Esophagus (tissue), 2 donors: Measurements from ENCODE around the gene RPIA. TPM values are rescaled to one million over a fixed set of nuclear protein-coding genes. Genes with fewer than 3 reads are reported as not detected.
A peak's percentile ranks its signal among the peaks of the same experiment; 100 is the strongest.

ENCODE experiments used
- H3K27ac ChIP-seq, 2 donors: one replicate each; pipeline ENCODE4 v1.5.1; 2013; ENCODE audit warnings: low read depth in 2 of 2, mild to moderate bottlenecking in 2 of 2, inconsistent platforms in 1 of 2, low read length in 1 of 2, moderate library complexity in 1 of 2
- H3K27me3 ChIP-seq, 2 donors: one replicate each; pipeline ENCODE4 v1.6.1; 2013; ENCODE audit warnings: low read length in 2 of 2, control low read depth in 1 of 2, mild to moderate bottlenecking in 1 of 2; ENCODE audit not compliant: insufficient read depth in 2 of 2, control insufficient read depth in 1 of 2
- H3K36me3 ChIP-seq, 2 donors: one replicate each; pipeline ENCODE4 v1.6.1; 2013; ENCODE audit warnings: low read length in 1 of 2; ENCODE audit not compliant: control insufficient read depth in 2 of 2, insufficient read depth in 2 of 2
- H3K4me1 ChIP-seq, 2 donors: one replicate each; pipeline ENCODE4 v1.6.1; 2013; ENCODE audit warnings: low read length in 1 of 2; ENCODE audit not compliant: control insufficient read depth in 2 of 2, insufficient read depth in 2 of 2
- H3K4me3 ChIP-seq, 2 donors: one replicate each; pipeline ENCODE4 v1.5.1; 2013; ENCODE audit warnings: low read length in 2 of 2, mild to moderate bottlenecking in 2 of 2, low read depth in 1 of 2, moderate library complexity in 1 of 2
- H3K9me3 ChIP-seq, 2 donors: one replicate each; pipeline ENCODE4 v1.6.1; 2013; ENCODE audit warnings: mild to moderate bottlenecking in 2 of 2, low read depth in 1 of 2, low read length in 1 of 2, moderate library complexity in 1 of 2; ENCODE audit not compliant: control insufficient read depth in 2 of 2, insufficient read depth in 1 of 2
- WGBS, 2 donors: extraction: QIAGEN DNeasy Blood & Tissue Kit; methylation state at CpG; one replicate each; pipeline ENCODE4 v1.1.7; 2013; 5-methylcytosine and 5-hydroxymethylcytosine counted together
- polyA plus RNA-seq, 2 donors: library from polyadenylated mRNA; stranded (reverse); fragments of 200-250 nt; gene quantifications; one replicate each; pipeline ENCODE4 v1.2.3, GENCODE V29; 2013
- donor health status: healthy with polysubstance abuse.
- donor health status: Bipolar disorder and iron deficiency.

The RPIA gene
- polyA plus RNA-seq, 2 donors = 18.9 to 20.1 TPM

- peak overlapping the region in 1 of 2 donors; percentile 3 for H3K27ac ChIP-seq
- 66 to 79% methylated on average over 3 of the region's 3 CpGs for WGBS, 2 donors
- H3K27me3 ChIP-seq = no peaks in the 10 kb centered on the region
- no peaks in the 10 kb centered on the region for H3K9me3 ChIP-seq
- peaks cover 2 to 8% of the 10 kb centered on the region in 2 donors for H3K36me3 ChIP-seq
- no peak overlapping the region for H3K4me3 ChIP-seq
- H3K4me1 ChIP-seq = peaks cover 0 to 9% of the 10 kb centered on the region in 2 donors
Observed at GRCh38 chr2:88697370-88698026, 6.0 kb downstream of the RPIA start.

DNA sequence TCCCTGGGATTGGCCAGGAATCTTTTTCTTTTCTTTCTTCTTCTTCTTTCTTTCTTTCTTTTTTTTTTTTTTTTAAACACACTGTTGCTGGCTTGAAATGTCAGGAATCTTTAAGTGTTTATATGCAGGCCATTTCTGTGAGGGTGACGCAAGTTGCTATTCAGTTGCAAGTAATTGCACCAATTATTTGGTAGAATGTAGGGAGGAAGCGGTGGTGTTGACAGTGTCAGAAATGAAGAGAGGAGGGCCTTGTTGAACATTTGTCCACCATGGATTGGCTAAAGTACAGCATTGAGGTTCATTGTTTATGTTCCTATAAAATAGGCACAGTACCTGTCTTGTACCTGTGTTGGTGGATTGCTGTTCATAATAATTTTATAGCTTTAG is 6.5 kb downstream of the RPIA start:
- H3K27ac ChIP-seq = peak overlapping the region; percentile 3 to 29
- no peak overlapping the region for H3K4me3 ChIP-seq
- peaks cover 0 to 8% of the 10 kb centered on the region in 2 donors for H3K4me1 ChIP-seq
- peaks cover 3 to 8% of the 10 kb centered on the region in 2 donors for H3K36me3 ChIP-seq
- 96% methylated on average over 2 of the region's 2 CpGs for WGBS, 2 donors
- H3K9me3 ChIP-seq = no peaks in the 10 kb centered on the region
- H3K27me3 ChIP-seq = no peaks in the 10 kb centered on the region

DNA sequence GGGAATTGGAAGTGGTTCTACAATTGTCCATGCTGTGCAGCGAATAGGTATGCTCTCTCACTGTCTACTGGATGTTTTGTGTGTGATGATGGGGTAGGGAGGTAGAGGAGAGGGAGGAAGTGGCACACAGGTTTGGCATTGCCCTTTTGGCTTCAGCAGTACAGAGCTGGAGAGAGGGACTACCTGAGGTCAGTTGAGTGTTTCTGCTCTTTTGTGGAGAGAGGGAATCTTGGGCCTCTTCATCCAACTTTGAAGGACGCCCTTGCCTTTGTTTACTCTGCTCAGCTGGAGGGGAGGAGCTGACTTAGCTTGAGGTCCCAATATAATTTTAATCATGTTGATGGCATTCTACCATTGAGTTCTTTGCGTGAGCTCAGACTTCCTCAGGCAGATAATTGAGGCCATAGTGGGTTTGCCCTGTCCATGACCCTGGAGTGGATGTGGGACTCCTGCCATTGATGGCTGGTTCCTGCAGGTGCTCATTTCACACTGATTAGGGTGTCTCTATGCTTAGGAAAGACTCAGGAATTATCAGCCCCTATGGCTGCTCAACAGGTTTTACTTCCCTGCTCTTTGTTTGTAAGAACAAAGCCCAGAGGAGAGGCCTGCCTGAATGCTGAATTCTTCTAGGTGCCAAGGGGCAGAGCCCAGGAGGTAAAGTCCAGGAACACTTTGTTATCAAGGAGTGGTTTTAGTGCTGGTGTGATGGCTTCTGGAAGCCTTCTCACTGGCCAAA is 7.2 kb downstream of the RPIA start:
- no peaks in the 10 kb centered on the region for H3K27me3 ChIP-seq
- H3K4me1 ChIP-seq = peaks cover 0 to 5% of the 10 kb centered on the region in 2 donors
- H3K27ac ChIP-seq = peak overlapping the region; percentile 67 to 79
- H3K36me3 ChIP-seq = peaks cover 3 to 8% of the 10 kb centered on the region in 2 donors
- H3K4me3 ChIP-seq = no peak overlapping the region
- 73% methylated on average over 3 of the region's 3 CpGs for WGBS, 2 donors
- H3K9me3 ChIP-seq = no peaks in the 10 kb centered on the region

GRCh38 chr2:88707003-88707402 is 15.5 kb downstream of the RPIA start:
- WGBS, 2 donors = 62 to 72% methylated on average over 2 of the region's 2 CpGs

DNA sequence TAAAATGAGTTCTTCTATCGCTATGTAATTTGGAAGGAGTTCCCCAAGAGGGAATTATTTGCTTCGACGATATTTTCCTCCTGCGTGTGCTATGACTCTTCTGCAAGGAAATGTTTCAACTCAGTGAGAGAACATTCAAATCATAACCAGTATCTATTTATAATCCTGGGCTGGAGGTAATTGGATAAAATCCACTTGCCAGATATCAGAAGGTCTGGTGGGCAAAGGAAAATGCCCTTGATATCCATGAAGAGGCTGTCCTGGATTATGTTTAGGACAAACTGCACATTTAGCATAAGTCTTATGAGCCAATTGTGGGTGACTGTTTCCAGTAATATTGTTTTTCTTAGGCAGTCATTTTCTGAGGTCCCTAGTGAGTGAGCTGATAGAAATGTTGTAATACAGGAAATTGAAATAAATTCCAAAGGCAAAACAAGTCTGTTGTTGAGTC is 17.7 kb downstream of the RPIA start:
- H3K27ac ChIP-seq = peak overlapping the region in 1 of 2 donors; percentile 25
- no peaks in the 10 kb centered on the region for H3K27me3 ChIP-seq
- H3K9me3 ChIP-seq = no peaks in the 10 kb centered on the region
- no peak overlapping the region for H3K4me3 ChIP-seq
- 80 to 88% methylated on average over 4 of the region's 4 CpGs for WGBS, 2 donors
- H3K4me1 ChIP-seq = peaks cover 0 to under 1% of the 10 kb centered on the region in 2 donors
- no peaks in the 10 kb centered on the region for H3K36me3 ChIP-seq

More at GRCh38 chr2:88707003-88707402, 15.5 kb downstream of the RPIA start:
- Histone ChIP-seq H3K27me3 (no peaks in the 10 kb centered on the region), H3K4me1 (no peaks in the 10 kb centered on the region), H3K9me3 (no peaks in the 10 kb centered on the region), H3K36me3 (peaks cover 3 to 5% of the 10 kb centered on the region in 2 donors), H3K27ac (no peak overlapping the region), H3K4me3 (no peak overlapping the region)

DNA sequence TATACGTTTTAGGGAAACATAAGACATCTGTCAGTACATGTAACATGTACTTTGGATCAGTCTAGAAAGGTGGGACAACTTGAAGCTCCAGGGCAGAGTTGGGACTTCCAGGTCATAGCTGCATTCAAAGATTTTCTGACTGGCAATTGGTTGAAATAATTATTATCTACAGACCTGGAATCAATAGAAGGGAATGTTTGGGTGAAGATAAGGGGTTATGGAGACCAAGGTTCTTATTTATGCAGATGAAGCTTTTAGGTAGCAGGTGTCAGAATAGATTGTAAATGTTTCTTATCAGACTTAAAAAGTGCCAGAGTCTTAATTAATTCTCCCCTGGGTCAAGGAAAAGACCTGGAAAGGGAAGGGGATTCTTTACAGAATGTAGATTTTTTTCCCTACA is 19.8 kb downstream of the RPIA start:
- Histone ChIP-seq H3K36me3 (no peaks in the 10 kb centered on the region), H3K27ac (no peak overlapping the region), H3K4me1 (peaks cover 0 to 2% of the 10 kb centered on the region in 2 donors), H3K9me3 (no peaks in the 10 kb centered on the region), H3K4me3 (no peak overlapping the region), H3K27me3 (no peaks in the 10 kb centered on the region)
- WGBS, 2 donors = 46 to 62% methylated on average over 1 of the region's 1 CpG

- 90 to 95% methylated on average over 1 of the region's 1 CpG for WGBS, 2 donors
- Histone ChIP-seq H3K4me3 (no peak overlapping the region), H3K9me3 (no peaks in the 10 kb centered on the region), H3K4me1 (peaks cover 0 to 2% of the 10 kb centered on the region in 2 donors), H3K36me3 (no peaks in the 10 kb centered on the region), H3K27me3 (no peaks in the 10 kb centered on the region), H3K27ac (no peak overlapping the region)
Observed at GRCh38 chr2:88711897-88712296, 20.4 kb downstream of the RPIA start.

DNA sequence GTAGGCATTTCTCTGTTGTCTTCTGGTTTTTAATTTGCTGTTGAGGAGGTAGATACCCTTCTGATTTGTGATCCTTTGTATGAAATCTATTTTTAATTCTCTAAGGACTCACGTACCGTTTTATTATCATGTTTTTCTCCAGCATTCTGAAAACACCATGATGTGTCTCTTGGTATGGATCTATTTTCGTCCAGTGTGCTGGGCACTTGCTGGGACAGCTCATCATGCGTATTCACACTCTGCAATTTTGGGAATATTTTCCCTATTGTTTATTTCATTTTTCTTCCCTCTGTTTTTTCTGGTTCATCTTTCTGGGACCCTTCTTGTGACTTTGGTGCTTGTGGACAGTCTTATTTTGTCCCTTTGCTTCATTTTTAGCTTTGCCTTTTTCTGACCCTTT is 21.9 kb downstream of the RPIA start:
- Histone ChIP-seq H3K4me3 (no peak overlapping the region), H3K4me1 (peaks cover 0 to 2% of the 10 kb centered on the region in 2 donors), H3K27ac (no peak overlapping the region), H3K27me3 (no peaks in the 10 kb centered on the region), H3K36me3 (no peaks in the 10 kb centered on the region), H3K9me3 (no peaks in the 10 kb centered on the region)
- 97 to 98% methylated on average over 4 of the region's 4 CpGs for WGBS, 2 donors

- Histone ChIP-seq H3K27me3 (no peaks in the 10 kb centered on the region), H3K9me3 (no peaks in the 10 kb centered on the region), H3K36me3 (no peaks in the 10 kb centered on the region), H3K27ac (no peak overlapping the region), H3K4me3 (no peak overlapping the region), H3K4me1 (peaks cover 0 to 2% of the 10 kb centered on the region in 2 donors)
- WGBS, 2 donors = 95 to 97% methylated on average over 3 of the region's 3 CpGs
Observed at GRCh38 chr2:88714667-88715066, 23.2 kb downstream of the RPIA start.
